C4-2B (cell line): ENCODE results near the gene TOMM70.

Experiments
- CTCF ChIP-seq: fragments of 450-650 bp; conservative IDR thresholded peaks from 2 replicates; pipeline ENCODE4 v1.5.1; 2017; ENCODE audit warnings: mild to moderate bottlenecking
- ZFX ChIP-seq: fragments of 450-650 bp; IDR thresholded peaks from 2 replicates; pipeline ENCODE4 v1.6.1; 2017

DNA sequence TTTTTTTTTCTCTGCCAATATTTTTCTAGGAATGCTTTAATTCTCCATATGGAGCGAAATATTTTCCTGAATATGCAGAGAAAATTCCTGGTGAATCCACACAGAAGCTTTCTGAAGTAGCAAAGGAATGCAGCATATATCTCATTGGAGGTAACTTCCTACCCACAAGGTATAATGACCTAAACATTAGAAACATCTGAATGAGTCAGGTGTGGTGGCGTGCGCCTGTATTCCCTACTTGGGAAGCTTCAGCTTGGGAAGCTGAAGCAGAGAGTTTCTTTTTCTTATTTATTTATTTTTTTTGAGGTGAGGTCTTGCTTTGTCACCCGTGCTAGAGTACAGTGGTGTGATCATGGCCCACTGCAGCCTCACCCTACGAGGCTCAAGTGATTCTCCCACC, 61.1 kb downstream of the TOMM70 start:
- TF ChIP-seq CTCF (no peak), ZFX (no peak)
